Measurements from ENCODE around the gene SAYSD1. TPM values are rescaled to one million over a fixed set of nuclear protein-coding genes. Genes with fewer than 3 reads are reported as not detected.
A peak's percentile ranks its signal among the peaks of the same experiment; 100 is the strongest.

Gene SAYSD1, protein sequence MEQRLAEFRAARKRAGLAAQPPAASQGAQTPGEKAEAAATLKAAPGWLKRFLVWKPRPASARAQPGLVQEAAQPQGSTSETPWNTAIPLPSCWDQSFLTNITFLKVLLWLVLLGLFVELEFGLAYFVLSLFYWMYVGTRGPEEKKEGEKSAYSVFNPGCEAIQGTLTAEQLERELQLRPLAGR
- total RNA-seq: 20.8 and 23.4 TPM in 2 replicates
- 15.7 and 16.9 TPM in 2 replicates for polyA plus RNA-seq

DNA sequence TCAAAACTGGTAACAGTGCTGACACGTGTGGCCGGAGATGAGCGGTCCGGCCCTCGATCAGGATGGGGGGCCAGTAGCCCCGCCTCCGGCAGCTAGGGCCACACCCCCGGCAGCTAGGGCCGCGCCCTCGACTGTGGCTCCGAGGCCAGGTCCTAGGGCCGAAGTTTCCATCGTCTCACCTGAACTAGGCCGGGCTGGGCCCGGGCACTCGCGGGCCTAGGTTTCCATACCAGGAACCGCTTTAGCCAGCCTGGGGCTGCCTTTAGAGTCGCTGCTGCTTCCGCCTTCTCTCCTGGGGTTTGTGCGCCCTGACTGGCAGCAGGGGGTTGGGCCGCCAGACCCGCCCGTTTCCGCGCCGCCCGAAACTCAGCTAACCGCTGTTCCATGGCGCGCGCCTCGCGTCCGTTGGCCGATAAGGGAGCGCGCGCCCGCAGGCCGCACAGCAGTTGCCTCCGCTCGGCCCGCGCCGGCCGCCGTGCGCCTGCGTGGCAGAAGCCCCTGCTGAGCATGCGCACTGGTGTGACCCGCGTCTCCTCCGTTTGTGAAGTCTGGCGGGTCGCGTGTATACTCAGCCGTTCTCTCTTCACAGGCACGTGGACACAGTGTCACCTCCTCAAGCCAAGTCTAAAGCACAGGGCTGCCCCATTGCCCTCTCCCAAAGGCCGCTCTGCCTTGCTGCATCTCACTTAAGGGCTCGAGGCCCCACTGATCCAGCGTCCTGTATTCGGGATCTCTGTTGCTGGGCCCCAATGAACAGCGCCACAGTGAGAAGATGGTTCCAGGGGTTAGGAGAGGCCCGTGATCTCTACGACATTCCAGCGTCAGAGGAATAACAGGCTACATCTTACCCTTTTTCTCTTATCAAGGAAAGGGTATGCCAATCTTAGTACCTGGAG is at the start of gene SAYSD1:
TSS of gene SAYSD1 (minus strand) at position 483 of the 896 bp plus-strand sequence. CDS start at position 386, 97 bp downstream.
- peak within 1 kb of the TSS; percentile 79 for H3K4me3 ChIP-seq
- peak within 1 kb of the TSS; percentile 98 for H3K27ac ChIP-seq
- H2AFZ ChIP-seq: peak within 1 kb of the TSS; percentile 98
- no peak for TF ChIP-seq EZH2phosphoT487 (IDR thresholded peaks at IDR 0.05; ENCODE audit: low read depth, severe bottlenecking, unreplicated experiment)
- no peak for TF ChIP-seq EZH2 (IDR thresholded peaks at IDR 0.05; ENCODE audit: borderline replicate concordance)
- TF ChIP-seq, protein P1, sequence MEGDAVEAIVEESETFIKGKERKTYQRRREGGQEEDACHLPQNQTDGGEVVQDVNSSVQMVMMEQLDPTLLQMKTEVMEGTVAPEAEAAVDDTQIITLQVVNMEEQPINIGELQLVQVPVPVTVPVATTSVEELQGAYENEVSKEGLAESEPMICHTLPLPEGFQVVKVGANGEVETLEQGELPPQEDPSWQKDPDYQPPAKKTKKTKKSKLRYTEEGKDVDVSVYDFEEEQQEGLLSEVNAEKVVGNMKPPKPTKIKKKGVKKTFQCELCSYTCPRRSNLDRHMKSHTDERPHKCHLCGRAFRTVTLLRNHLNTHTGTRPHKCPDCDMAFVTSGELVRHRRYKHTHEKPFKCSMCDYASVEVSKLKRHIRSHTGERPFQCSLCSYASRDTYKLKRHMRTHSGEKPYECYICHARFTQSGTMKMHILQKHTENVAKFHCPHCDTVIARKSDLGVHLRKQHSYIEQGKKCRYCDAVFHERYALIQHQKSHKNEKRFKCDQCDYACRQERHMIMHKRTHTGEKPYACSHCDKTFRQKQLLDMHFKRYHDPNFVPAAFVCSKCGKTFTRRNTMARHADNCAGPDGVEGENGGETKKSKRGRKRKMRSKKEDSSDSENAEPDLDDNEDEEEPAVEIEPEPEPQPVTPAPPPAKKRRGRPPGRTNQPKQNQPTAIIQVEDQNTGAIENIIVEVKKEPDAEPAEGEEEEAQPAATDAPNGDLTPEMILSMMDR (IDR thresholded peaks at IDR 0.05; ENCODE audit: poor library complexity): no peak
- H3K79me2 ChIP-seq: peaks cover 20% of the 10 kb centered on the region
- peak; percentile 97 for DNase-seq (ENCODE audit: low spot score)
- H3K27me3 ChIP-seq: no peaks in the 10 kb centered on the region
- H3K4me2 ChIP-seq: peak within 1 kb of the TSS; percentile 77
- H4K20me1 ChIP-seq (ENCODE audit: insufficient read depth, poor library complexity, severe bottlenecking): no peaks in the 10 kb centered on the region
- H3K9me3 ChIP-seq (ENCODE audit: low read depth): no peaks in the 10 kb centered on the region
- H3K36me3 ChIP-seq (replicated peaks; ENCODE audit: insufficient read depth, low read depth): no peaks in the 10 kb centered on the region
- 3% methylated on average over 65 of the region's 68 CpGs for WGBS (ENCODE audit: low lambda C conversion rate, missing lambda C conversion rate)
- H3K9me2 ChIP-seq (replicated peaks; ENCODE audit: insufficient read depth): no peaks in the 10 kb centered on the region
- peaks cover 15% of the 10 kb centered on the region for H3K4me1 ChIP-seq (ENCODE audit: insufficient read depth)

DNA sequence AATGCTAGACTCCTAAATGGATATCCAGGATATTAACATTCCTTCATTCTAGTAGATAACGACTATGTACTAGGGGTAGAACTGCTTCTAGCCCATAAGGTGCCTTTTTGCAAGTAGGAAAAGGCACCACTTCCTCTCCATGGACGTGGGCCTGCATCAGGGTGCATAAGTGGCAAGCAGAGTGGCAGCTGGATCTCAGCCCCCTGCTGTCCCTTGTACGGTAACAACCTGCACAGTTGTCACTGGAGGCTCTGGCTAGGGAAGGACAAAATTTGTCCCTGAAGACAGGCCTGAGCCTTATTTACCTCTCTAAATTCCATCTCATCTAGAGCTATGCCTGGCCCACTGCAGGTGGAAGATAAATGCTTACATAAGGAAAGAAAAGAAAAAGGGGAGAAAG is 42.5 kb upstream of the SAYSD1 start:
- no peak for DNase-seq (ENCODE audit: low spot score)
- WGBS (ENCODE audit: low lambda C conversion rate, missing lambda C conversion rate): 70% methylated on average over 3 of the region's 3 CpGs
- H3K27me3 ChIP-seq: no peaks in the 10 kb centered on the region

DNA sequence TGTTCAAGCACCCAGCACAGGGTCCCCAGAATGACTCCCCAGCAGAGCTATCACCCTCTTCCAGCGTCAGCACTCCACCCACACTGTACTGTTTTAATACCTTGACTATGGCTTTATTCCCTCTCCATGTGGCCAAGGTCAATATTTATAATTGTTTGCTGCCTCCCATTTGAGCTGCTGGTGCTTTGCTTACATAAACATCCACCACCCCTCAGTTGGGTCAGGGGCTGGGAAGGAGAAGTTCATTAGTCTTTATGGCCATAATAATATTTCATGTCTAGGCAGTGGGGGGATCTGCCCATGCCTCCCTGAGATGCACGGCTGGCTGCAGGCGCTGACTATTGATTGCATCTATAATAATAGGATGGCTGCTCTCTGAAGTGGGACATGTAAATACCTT is 41.8 kb upstream of the SAYSD1 start:
- no peak overlapping the region for H3K4me3 ChIP-seq
- no peaks in the 10 kb centered on the region for H3K4me1 ChIP-seq (ENCODE audit: insufficient read depth)
- TF ChIP-seq, protein P1 (IDR thresholded peaks at IDR 0.05; ENCODE audit: poor library complexity): no peak
- H3K36me3 ChIP-seq (replicated peaks; ENCODE audit: insufficient read depth, low read depth): no peaks in the 10 kb centered on the region
- H3K4me2 ChIP-seq: no peak overlapping the region
- DNase-seq (ENCODE audit: low spot score): no peak
- H3K79me2 ChIP-seq: no peaks in the 10 kb centered on the region
- no peak overlapping the region for H2AFZ ChIP-seq
- H3K9me3 ChIP-seq (ENCODE audit: low read depth): no peaks in the 10 kb centered on the region
- H4K20me1 ChIP-seq (ENCODE audit: insufficient read depth, poor library complexity, severe bottlenecking): no peaks in the 10 kb centered on the region
- no peaks in the 10 kb centered on the region for H3K9me2 ChIP-seq (replicated peaks; ENCODE audit: insufficient read depth)
- peaks cover 5% of the 10 kb centered on the region for H3K27me3 ChIP-seq
- no peak overlapping the region for H3K27ac ChIP-seq
- WGBS (ENCODE audit: low lambda C conversion rate, missing lambda C conversion rate): 89% methylated on average over 3 of the region's 3 CpGs

More for the DNA sequence above, 42.5 kb upstream of the SAYSD1 start:
- no peak overlapping the region for H3K4me3 ChIP-seq
- H3K4me1 ChIP-seq (ENCODE audit: insufficient read depth): no peaks in the 10 kb centered on the region
- no peaks in the 10 kb centered on the region for H3K79me2 ChIP-seq
- no peak overlapping the region for H2AFZ ChIP-seq
- H3K36me3 ChIP-seq (replicated peaks; ENCODE audit: insufficient read depth, low read depth): no peaks in the 10 kb centered on the region
- H3K4me2 ChIP-seq: no peak overlapping the region
- no peak for TF ChIP-seq EZH2phosphoT487 (IDR thresholded peaks at IDR 0.05; ENCODE audit: low read depth, severe bottlenecking, unreplicated experiment)
- no peak for TF ChIP-seq EZH2 (IDR thresholded peaks at IDR 0.05; ENCODE audit: borderline replicate concordance)
- H4K20me1 ChIP-seq (ENCODE audit: insufficient read depth, poor library complexity, severe bottlenecking): no peaks in the 10 kb centered on the region
- no peaks in the 10 kb centered on the region for H3K9me3 ChIP-seq (ENCODE audit: low read depth)
- H3K27ac ChIP-seq: no peak overlapping the region
- no peaks in the 10 kb centered on the region for H3K9me2 ChIP-seq (replicated peaks; ENCODE audit: insufficient read depth)

DNA sequence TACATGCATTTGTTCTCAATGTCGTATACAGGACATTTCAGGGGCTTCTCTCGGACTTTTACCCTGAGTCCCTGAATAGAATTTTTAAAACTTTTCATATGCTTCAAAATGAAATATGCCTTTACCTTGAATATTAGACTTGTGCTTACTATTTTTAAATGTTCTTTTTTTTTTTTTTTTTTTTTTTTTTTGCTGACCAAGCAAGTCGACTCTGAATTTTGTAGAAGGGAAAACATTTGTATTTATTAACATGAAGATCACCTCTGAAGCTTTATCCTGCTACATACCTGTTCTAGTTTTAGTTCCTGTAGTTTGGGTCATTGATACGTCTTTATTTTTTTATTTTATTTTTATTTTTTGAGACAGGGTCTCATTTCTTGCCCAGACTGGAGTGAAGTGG is 39.7 kb upstream of the SAYSD1 start:
- Histone ChIP-seq H3K27me3 (peaks cover 24% of the 10 kb centered on the region), H2AFZ (no peak overlapping the region), H3K4me1 (ENCODE audit: insufficient read depth) (no peaks in the 10 kb centered on the region), H3K79me2 (no peaks in the 10 kb centered on the region), H3K9me2 (replicated peaks; ENCODE audit: insufficient read depth) (no peaks in the 10 kb centered on the region), H3K4me2 (no peak overlapping the region), H3K9me3 (ENCODE audit: low read depth) (no peaks in the 10 kb centered on the region), H3K36me3 (replicated peaks; ENCODE audit: insufficient read depth, low read depth) (no peaks in the 10 kb centered on the region), H3K4me3 (no peak overlapping the region), H3K27ac (no peak overlapping the region), H4K20me1 (ENCODE audit: insufficient read depth, poor library complexity, severe bottlenecking) (no peaks in the 10 kb centered on the region)
- no peak for DNase-seq (ENCODE audit: low spot score)
- 84% methylated on average over 4 of the region's 4 CpGs for WGBS (ENCODE audit: low lambda C conversion rate, missing lambda C conversion rate)
- TF ChIP-seq EZH2phosphoT487 (IDR thresholded peaks at IDR 0.05; ENCODE audit: low read depth, severe bottlenecking, unreplicated experiment) (no peak), EZH2 (IDR thresholded peaks at IDR 0.05; ENCODE audit: borderline replicate concordance) (no peak)
- TF ChIP-seq, protein P1 (IDR thresholded peaks at IDR 0.05; ENCODE audit: poor library complexity): no peak

Measured in hepatocyte (in vitro differentiated cells).